Measurements from ENCODE around the gene ZMYM4. TPM values are rescaled to one million over a fixed set of nuclear protein-coding genes. Genes with fewer than 3 reads are reported as not detected.
A peak's percentile ranks its signal among the peaks of the same experiment; 100 is the strongest.

Gene ZMYM4
- polyA plus RNA-seq, 3 donors = 12.3 to 31.8 (median 26.0) TPM

DNA sequence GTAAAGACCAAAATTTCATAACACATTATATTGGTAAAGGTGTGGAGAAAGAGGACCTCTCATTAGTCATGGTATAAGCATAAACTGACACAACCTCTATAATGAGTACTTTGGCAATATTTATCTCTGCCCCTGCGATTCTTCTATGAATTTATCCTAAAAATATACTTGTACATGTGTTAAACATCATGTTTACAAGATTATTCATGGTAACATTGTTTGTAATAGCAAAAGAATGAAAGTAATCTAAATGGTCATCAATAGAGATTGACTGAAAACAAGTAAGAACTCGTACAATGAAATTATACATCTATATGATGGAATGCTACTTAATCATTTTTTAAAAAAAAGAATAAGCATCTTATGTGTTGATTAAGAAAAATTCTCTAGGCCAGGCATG is 192.3 kb downstream of the ZMYM4 start:
- H3K4me1 Mint-ChIP-seq = peaks cover 4% of the 10 kb centered on the region
- no CpG with 5 or more reads among the region's 2 CpGs for WGBS (ENCODE audit: insufficient coverage)
- H3K27ac Mint-ChIP-seq = no peak overlapping the region
- no peak overlapping the region for H3K4me3 ChIP-seq (replicated peaks in 1 of 3; ENCODE audit: low read depth in 2 of 3, low read length in 3 of 3)
- peaks cover 72 to 81% of the 10 kb centered on the region in 2 donors for H3K36me3 Mint-ChIP-seq
- H2AFZ ChIP-seq (ENCODE audit: insufficient read depth, low read depth, low read length, poor library complexity, severe bottlenecking) = no peak overlapping the region
- H3K4me3 Mint-ChIP-seq = no peak overlapping the region
- H3K36me3 ChIP-seq (replicated peaks in 1 of 2; ENCODE audit: control insufficient read depth in 1 of 2, insufficient read depth in 2 of 2, low read length in 2 of 2) = peaks cover 50 to 87% of the 10 kb centered on the region in 2 donors
- peaks cover 3 to 5% of the 10 kb centered on the region in 2 donors for H3K4me1 ChIP-seq (ENCODE audit: control insufficient read depth in 1 of 2, insufficient read depth in 2 of 2, low read length in 2 of 2)
- no peak overlapping the region for H3K27ac ChIP-seq (ENCODE audit: low read depth in 1 of 2, low read length in 2 of 2)
- no peak for DNase-seq
- H3K9me3 ChIP-seq (replicated peaks in 1 of 2; ENCODE audit: control insufficient read depth in 1 of 2, insufficient read depth in 1 of 2, low read length in 2 of 2) = peaks cover 6 to 8% of the 10 kb centered on the region in 2 donors
- intact Hi-C loops (cut with micrococcal nuclease) = no loop called here
- no peak overlapping the region for H3K4me2 ChIP-seq (replicated peaks; ENCODE audit: extremely low read depth, low read length, poor library complexity, severe bottlenecking)
- H3K9ac ChIP-seq (ENCODE audit: insufficient read depth, low read length, poor library complexity, severe bottlenecking) = no peak overlapping the region
- H3K27me3 Mint-ChIP-seq (ENCODE audit: low read depth in 3 of 3) = no peaks in the 10 kb centered on the region
- no peak for TF ChIP-seq CTCF (IDR thresholded peaks at IDR 0.05)
- H3K79me2 ChIP-seq (ENCODE audit: insufficient read depth, low read length) = no peaks in the 10 kb centered on the region
- peaks cover 5 to 12% (median 6%) of the 10 kb centered on the region in 7 donors for H3K9me3 Mint-ChIP-seq
- no peaks in the 10 kb centered on the region for H4K20me1 ChIP-seq (ENCODE audit: insufficient read depth, low read length)
- no peaks in the 10 kb centered on the region for H3K27me3 ChIP-seq (ENCODE audit: control insufficient read depth in 2 of 2, insufficient read depth in 2 of 2, low read length in 2 of 2)

- WGBS (ENCODE audit: insufficient coverage) = no CpG with 5 or more reads among the region's 5 CpGs
- H3K4me3 ChIP-seq (replicated peaks in 1 of 3; ENCODE audit: low read depth in 2 of 3, low read length in 3 of 3) = no peak overlapping the region
- H3K79me2 ChIP-seq (ENCODE audit: insufficient read depth, low read length) = no peaks in the 10 kb centered on the region
- DNase-seq = no peak
- intact Hi-C loops (cut with micrococcal nuclease) = no loop called here
- no peak overlapping the region for H3K9ac ChIP-seq (ENCODE audit: insufficient read depth, low read length, poor library complexity, severe bottlenecking)
- Mint-ChIP-seq H3K27ac (peak overlapping the region in 3 of 7 donors; percentile 36 to 66 (median 39)), H3K36me3 (peaks cover 78 to 91% of the 10 kb centered on the region in 2 donors), H3K4me3 (no peak overlapping the region), H3K27me3 (ENCODE audit: low read depth in 3 of 3) (no peaks in the 10 kb centered on the region), H3K9me3 (peaks cover 5 to 13% (median 7%) of the 10 kb centered on the region in 7 donors), H3K4me1 (no peaks in the 10 kb centered on the region)
- H3K4me1 ChIP-seq (ENCODE audit: control insufficient read depth in 1 of 2, insufficient read depth in 2 of 2, low read length in 2 of 2) = no peaks in the 10 kb centered on the region
- no peak overlapping the region for H3K27ac ChIP-seq (ENCODE audit: low read depth in 1 of 2, low read length in 2 of 2)
- H3K36me3 ChIP-seq (replicated peaks in 1 of 2; ENCODE audit: control insufficient read depth in 1 of 2, insufficient read depth in 2 of 2, low read length in 2 of 2) = peaks cover 58 to 95% of the 10 kb centered on the region in 2 donors
- TF ChIP-seq CTCF (IDR thresholded peaks at IDR 0.05) = no peak
- H3K4me2 ChIP-seq (replicated peaks; ENCODE audit: extremely low read depth, low read length, poor library complexity, severe bottlenecking) = no peak overlapping the region
- H2AFZ ChIP-seq (ENCODE audit: insufficient read depth, low read depth, low read length, poor library complexity, severe bottlenecking) = no peak overlapping the region
- H3K27me3 ChIP-seq (ENCODE audit: control insufficient read depth in 2 of 2, insufficient read depth in 2 of 2, low read length in 2 of 2) = no peaks in the 10 kb centered on the region
- no peaks in the 10 kb centered on the region for H4K20me1 ChIP-seq (ENCODE audit: insufficient read depth, low read length)
- H3K9me3 ChIP-seq (replicated peaks in 1 of 2; ENCODE audit: control insufficient read depth in 1 of 2, insufficient read depth in 1 of 2, low read length in 2 of 2) = peaks cover 6 to 8% of the 10 kb centered on the region in 2 donors
Observed at GRCh38 chr1:35461966-35462651, 193.6 kb downstream of the ZMYM4 start.

Data from CD14-positive monocyte (primary cell).